Type B pancreatic cell (in vitro differentiated cells): ENCODE measurements around the gene PRIMA1. TPM values are rescaled to one million over a fixed set of nuclear protein-coding genes. Genes with fewer than 3 reads are reported as not detected.

ENCODE experiments used
- DNase-seq: peaks from one replicate; pipeline ENCODE4 v3.0.0; 2021; ENCODE audit warnings: mixed read lengths; ENCODE audit not compliant: unreplicated experiment; ENCODE audit errors: extremely low spot score
- H3K27ac Mint-ChIP-seq: 2 replicates; pipeline ENCODE4 v1.8.0; 2021; ENCODE audit warnings: mild to moderate bottlenecking, mixed read lengths
- H3K27me3 Mint-ChIP-seq: 2 replicates; pipeline ENCODE4 v1.8.0; 2021; ENCODE audit warnings: mixed read lengths
- H3K36me3 Mint-ChIP-seq: 2 replicates; pipeline ENCODE4 v1.8.0; 2021; ENCODE audit warnings: mixed read lengths
- H3K4me1 Mint-ChIP-seq: one replicate; pipeline ENCODE4 v1.8.0; 2021; ENCODE audit warnings: mixed read lengths; ENCODE audit not compliant: unreplicated experiment
- H3K4me3 Mint-ChIP-seq: 2 replicates; pipeline ENCODE4 v1.8.0; 2021; ENCODE audit warnings: mild to moderate bottlenecking, mixed read lengths
- H3K9me3 Mint-ChIP-seq: 2 replicates; pipeline ENCODE4 v1.8.0; 2021; ENCODE audit warnings: mixed read lengths
- total RNA-seq: library from RNA; stranded (reverse); gene quantifications from 2 replicates; pipeline ENCODE4 v1.2.1, GENCODE V29; 2021; ENCODE audit warnings: low replicate concordance
- TF ChIP-seq, protein P1 (sequence below): fragments of 200-600 bp; sonication (generic); conservative IDR thresholded peaks from 2 replicates; pipeline ENCODE4 v1.5.0; 2021; ENCODE audit warnings: antibody characterized with exemption, mild to moderate bottlenecking

Gene PRIMA1
- total RNA-seq, 1 donor from 2014 or later, result 1.7 TPM

DNA sequence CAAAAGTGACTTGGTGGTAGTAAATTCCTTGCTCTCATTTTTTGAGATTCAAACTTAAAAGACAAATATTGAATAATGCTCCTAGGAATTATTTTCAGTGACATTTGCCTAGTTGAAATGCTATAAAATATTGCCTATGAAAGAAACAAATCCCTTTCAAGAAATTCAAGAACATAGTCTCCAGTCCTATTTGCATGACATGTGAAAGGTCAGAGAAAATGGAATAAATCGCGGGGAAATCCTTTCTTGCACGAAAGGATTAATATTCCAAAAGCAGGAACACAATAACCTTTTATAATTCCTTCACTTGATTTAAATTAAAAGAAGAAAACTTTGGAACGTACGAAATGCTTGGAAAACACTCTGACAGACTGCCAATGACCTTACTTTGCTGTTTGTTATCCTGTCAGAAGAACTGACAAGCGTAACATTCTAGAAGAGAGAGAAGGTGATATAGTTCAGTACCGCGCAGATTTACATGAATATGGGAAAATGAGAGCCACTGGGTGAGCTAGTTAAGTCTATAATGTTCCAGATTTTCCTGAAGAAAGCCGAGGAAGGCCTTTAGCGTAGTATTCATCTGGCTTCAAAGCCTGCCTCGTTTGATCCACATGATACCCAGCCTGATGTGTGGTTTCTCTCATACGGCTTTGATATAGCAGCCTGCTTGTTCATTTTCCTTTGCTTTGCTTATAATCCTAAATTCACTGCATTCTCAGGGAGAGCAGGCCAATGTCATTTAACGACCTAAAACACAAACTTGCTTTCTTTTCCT lies 103.0 kb downstream of the PRIMA1 start:
- H3K4me1 Mint-ChIP-seq, result peaks cover 12% of the 10 kb centered on the region
- H3K27me3 Mint-ChIP-seq, result peaks cover 41% of the 10 kb centered on the region
- TF ChIP-seq, protein P1, sequence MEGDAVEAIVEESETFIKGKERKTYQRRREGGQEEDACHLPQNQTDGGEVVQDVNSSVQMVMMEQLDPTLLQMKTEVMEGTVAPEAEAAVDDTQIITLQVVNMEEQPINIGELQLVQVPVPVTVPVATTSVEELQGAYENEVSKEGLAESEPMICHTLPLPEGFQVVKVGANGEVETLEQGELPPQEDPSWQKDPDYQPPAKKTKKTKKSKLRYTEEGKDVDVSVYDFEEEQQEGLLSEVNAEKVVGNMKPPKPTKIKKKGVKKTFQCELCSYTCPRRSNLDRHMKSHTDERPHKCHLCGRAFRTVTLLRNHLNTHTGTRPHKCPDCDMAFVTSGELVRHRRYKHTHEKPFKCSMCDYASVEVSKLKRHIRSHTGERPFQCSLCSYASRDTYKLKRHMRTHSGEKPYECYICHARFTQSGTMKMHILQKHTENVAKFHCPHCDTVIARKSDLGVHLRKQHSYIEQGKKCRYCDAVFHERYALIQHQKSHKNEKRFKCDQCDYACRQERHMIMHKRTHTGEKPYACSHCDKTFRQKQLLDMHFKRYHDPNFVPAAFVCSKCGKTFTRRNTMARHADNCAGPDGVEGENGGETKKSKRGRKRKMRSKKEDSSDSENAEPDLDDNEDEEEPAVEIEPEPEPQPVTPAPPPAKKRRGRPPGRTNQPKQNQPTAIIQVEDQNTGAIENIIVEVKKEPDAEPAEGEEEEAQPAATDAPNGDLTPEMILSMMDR, result no peak
- H3K36me3 Mint-ChIP-seq, result no peaks in the 10 kb centered on the region
- H3K27ac Mint-ChIP-seq, result no peak overlapping the region
- no peaks in the 10 kb centered on the region for H3K9me3 Mint-ChIP-seq
- no peak for DNase-seq
- no peak overlapping the region for H3K4me3 Mint-ChIP-seq

DNA sequence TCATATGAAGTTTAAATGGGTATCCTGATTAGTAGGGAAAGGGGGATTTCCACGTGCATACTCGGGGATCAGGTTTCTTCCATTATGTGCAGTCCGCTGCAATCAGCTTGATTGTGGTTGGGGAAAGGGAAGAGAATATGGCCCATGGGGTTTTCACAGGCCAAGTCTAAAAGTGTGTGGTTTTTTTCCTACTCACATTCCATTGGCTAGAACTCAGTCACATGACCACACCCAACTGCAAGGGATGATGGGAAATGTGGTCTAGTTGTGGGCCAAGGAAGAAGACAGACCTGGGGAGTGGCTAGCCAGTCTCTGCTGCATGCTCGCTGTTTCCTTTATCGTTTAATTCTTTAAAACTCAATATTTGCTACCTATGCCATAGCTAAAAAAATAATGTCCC lies 105.1 kb downstream of the PRIMA1 start:
- no peak overlapping the region for H3K4me3 Mint-ChIP-seq
- H3K27me3 Mint-ChIP-seq, result peaks cover 25% of the 10 kb centered on the region
- H3K9me3 Mint-ChIP-seq, result no peaks in the 10 kb centered on the region
- TF ChIP-seq, protein P1, result no peak
- H3K27ac Mint-ChIP-seq, result no peak overlapping the region
- peaks cover 6% of the 10 kb centered on the region for H3K4me1 Mint-ChIP-seq
- DNase-seq, result no peak
- no peaks in the 10 kb centered on the region for H3K36me3 Mint-ChIP-seq

DNA sequence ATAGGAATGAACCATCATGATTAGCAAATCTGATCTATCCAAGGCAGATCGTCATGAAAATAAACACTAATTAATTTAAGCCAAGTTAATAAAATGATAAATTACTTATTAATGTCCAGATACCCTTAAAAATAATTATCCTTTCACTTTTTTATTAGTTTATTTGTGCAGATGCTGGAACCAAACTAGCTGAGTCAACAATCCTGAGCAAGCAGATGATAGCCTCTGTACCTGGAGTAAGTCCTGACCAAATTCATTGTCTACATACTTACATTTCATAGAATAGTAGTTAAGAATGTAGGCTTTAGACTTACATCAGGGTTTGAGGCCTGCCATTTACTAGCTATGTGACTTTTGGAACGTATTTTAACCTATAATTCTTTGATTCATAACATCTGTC lies 105.8 kb downstream of the PRIMA1 start:
- peaks cover 17% of the 10 kb centered on the region for H3K27me3 Mint-ChIP-seq
- H3K27ac Mint-ChIP-seq, result no peak overlapping the region
- H3K4me3 Mint-ChIP-seq, result no peak overlapping the region
- H3K36me3 Mint-ChIP-seq, result no peaks in the 10 kb centered on the region
- TF ChIP-seq, protein P1, result no peak
- peaks cover 3% of the 10 kb centered on the region for H3K4me1 Mint-ChIP-seq
- DNase-seq, result no peak
- H3K9me3 Mint-ChIP-seq, result no peaks in the 10 kb centered on the region

DNA sequence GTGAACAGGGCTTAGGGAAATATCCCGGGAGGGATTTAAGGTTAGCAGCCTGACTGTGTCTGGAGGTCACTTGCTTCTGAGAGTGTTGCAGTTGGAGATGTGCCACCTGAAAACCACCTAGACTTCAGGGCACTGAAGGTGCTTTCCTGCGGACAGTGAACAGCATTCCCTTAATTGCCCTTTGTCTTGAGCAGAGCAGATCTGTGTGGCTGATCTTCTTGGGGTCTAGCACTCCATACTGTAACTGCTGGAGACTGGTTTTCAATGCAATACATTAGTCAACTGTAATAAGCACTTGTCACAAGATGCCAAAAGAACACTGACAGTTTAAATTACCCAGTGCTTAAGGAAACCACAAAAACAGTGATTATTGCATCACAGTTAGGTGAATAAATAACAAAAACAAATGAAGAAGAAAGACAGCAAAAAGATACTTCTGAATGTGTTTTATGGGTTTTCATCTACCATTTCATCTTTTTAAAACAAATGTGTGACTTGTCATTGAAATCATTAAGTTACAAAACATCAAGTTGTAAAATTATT lies 111.8 kb downstream of the PRIMA1 start:
- H3K27ac Mint-ChIP-seq, result no peak overlapping the region
- peaks cover 22% of the 10 kb centered on the region for H3K27me3 Mint-ChIP-seq
- DNase-seq, result no peak
- H3K4me3 Mint-ChIP-seq, result no peak overlapping the region
- no peaks in the 10 kb centered on the region for H3K4me1 Mint-ChIP-seq
- TF ChIP-seq, protein P1, result no peak
- no peaks in the 10 kb centered on the region for H3K36me3 Mint-ChIP-seq
- H3K9me3 Mint-ChIP-seq, result no peaks in the 10 kb centered on the region

DNA sequence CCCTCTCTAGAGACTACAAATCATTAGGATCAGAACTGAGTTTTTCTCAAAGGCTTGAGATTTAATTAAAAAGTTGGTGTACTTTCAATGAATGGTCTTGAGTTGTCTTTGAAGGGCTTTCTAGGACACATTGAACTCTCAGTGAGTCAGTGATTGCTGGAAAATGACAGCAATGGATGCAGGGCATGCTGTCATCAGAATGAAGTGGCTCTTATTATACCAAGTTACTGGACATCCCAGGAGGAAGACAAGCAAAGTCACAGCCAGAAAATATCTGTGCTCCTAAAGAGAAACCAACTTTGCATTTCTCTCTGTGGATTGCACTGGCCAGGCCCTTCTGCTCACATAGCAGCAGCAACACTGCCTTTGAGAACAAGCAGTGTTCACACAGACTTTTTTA lies 112.6 kb downstream of the PRIMA1 start:
- no peak for DNase-seq
- Mint-ChIP-seq H3K36me3 (no peaks in the 10 kb centered on the region), H3K9me3 (no peaks in the 10 kb centered on the region), H3K27ac (no peak overlapping the region), H3K4me1 (no peaks in the 10 kb centered on the region), H3K27me3 (peaks cover 18% of the 10 kb centered on the region), H3K4me3 (no peak overlapping the region)
- TF ChIP-seq, protein P1, result no peak
